Thyroid gland (tissue), 4 donors: Measurements from ENCODE around the gene OGDH. TPM values are rescaled to one million over a fixed set of nuclear protein-coding genes. Genes with fewer than 3 reads are reported as not detected.
"Not testable (repeated sequence)": the region's sequence is repeated elsewhere in the genome, so short reads cannot be mapped to it uniquely, and the experiment has no call there.

Experiments
- DNase-seq, 2 donors: peaks; one replicate each; pipeline ENCODE4 v3.0.0-alpha.2; 2019
- H3K27ac ChIP-seq, 3 donors: fragments of 200-600 bp; sonication (generic); 1 replicate in 2 of 3; 2 replicates in 1 of 3; pipeline ENCODE4 v1.5.1; 2016 to 2019; ENCODE audit warnings: mild to moderate bottlenecking in 1 of 3, moderate library complexity in 1 of 3
- H3K27me3 ChIP-seq: fragments of 200-600 bp; sonication (generic); one replicate; pipeline ENCODE4 v1.5.1; 2019
- H3K36me3 ChIP-seq, 2 donors: fragments of 200-600 bp; sonication (generic); one replicate each; pipeline ENCODE4 v1.5.1; 2016 to 2019
- H3K4me1 ChIP-seq, 2 donors: fragments of 200-600 bp; sonication (generic); one replicate each; pipeline ENCODE4 v1.5.1; 2017 to 2019
- H3K4me3 ChIP-seq, 3 donors: fragments of 200-600 bp; sonication (generic); replicated peaks in 1 of 3; 1 replicate in 2 of 3; 2 replicates in 1 of 3; pipeline ENCODE4 v1.5.1; 2016; ENCODE audit warnings: mild to moderate bottlenecking in 1 of 3
- H3K9me3 ChIP-seq: fragments of 200-600 bp; sonication (generic); one replicate; pipeline ENCODE4 v1.5.1; 2017
- CTCF ChIP-seq, 6 experiments: fragments of 200-600 bp in 3 of 6; fragments of 450-650 bp in 3 of 6; sonication (generic) in 3 of 6; IDR thresholded peaks; one replicate each; pipeline ENCODE4 v1.5.1; 2016 to 2019; ENCODE audit warnings: antibody characterized with exemption in 6 of 6, mild to moderate bottlenecking in 2 of 6, inconsistent platforms in 1 of 6, moderate library complexity in 1 of 6
- POLR2A ChIP-seq, 2 donors: fragments of 450-650 bp; IDR thresholded peaks; one replicate each; pipeline ENCODE4 v1.6.1; 2017; ENCODE audit warnings: antibody characterized with exemption in 2 of 2, mild to moderate bottlenecking in 2 of 2, moderate library complexity in 1 of 2
- WGBS, 2 donors: methylation state at CpG; one replicate each; pipeline ENCODE4 v1.1.5; 2017; 5-methylcytosine and 5-hydroxymethylcytosine counted together
- intact Hi-C: fragments of 100-400 bp; cut with DNase I; formaldehyde crosslinking; loops from one replicate; pipeline ENCODE4 v1.15.1; 2023
- total RNA-seq, 4 donors: library from RNA; depleted of rRNA; stranded (reverse); fragments of >200 nt; gene quantifications; one replicate each; pipeline ENCODE4 v1.2.3, GENCODE V29; 2016

The OGDH gene
- total RNA-seq, 4 donors from 2014 or later = 108 to 325 (median 201) TPM

- Histone ChIP-seq H3K4me3 (no peak overlapping the region), H3K27me3 (no peaks in the 10 kb centered on the region), H3K27ac (no peak overlapping the region), H3K9me3 (no peaks in the 10 kb centered on the region), H3K36me3 (peaks cover 8 to 14% of the 10 kb centered on the region in 2 donors), H3K4me1 (no peaks in the 10 kb centered on the region)
- TF ChIP-seq CTCF (IDR thresholded peaks at IDR 0.05) = no peak
- no peak for TF ChIP-seq POLR2A (IDR thresholded peaks at IDR 0.05)
- intact Hi-C loops = loop anchor here (10.0 kb wide), 2 partner anchors 317 to 573 kb away; no protein-coding TSS in a partner anchor
- DNase-seq = no peak
- 87 to 95% methylated on average over 7 of the region's 7 CpGs for WGBS, 2 donors
Measured at GRCh38 chr7:44561962-44562621, 44.3 kb upstream of the OGDH start.

DNA sequence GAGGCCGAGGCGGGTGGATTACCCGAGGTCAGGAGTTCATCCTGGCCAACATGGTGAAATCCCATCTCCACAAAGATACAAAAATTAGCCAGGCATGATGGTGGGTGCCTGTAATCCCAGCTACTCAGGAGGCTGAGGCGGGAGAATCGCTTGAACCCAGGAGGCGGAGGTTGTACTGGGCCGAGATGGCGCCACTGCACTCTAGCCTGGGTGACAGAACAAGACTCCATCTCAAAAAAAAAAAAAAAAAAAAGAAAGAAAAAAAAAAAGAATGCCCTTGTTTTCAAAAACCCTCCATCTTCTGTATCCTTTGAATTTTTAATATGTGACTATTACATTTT, 43.8 kb upstream of the OGDH start:
- intact Hi-C loops = loop anchor here (10.0 kb wide), 2 partner anchors 318 to 572 kb away; no protein-coding TSS in a partner anchor
- H3K36me3 ChIP-seq = peaks cover 13 to 19% of the 10 kb centered on the region in 2 donors
- DNase-seq, H3K27ac ChIP-seq, H3K9me3 ChIP-seq, H3K4me3 ChIP-seq, H3K4me1 ChIP-seq, H3K27me3 ChIP-seq: not testable (repeated sequence)
- WGBS, 2 donors = 93 to 94% methylated on average over 8 of the region's 8 CpGs

- no peak for TF ChIP-seq CTCF (IDR thresholded peaks at IDR 0.05)
- TF ChIP-seq POLR2A (IDR thresholded peaks at IDR 0.05) = no peak
- no peak for DNase-seq
- no peaks in the 10 kb centered on the region for H3K9me3 ChIP-seq
- no peak overlapping the region for H3K27ac ChIP-seq
- peaks cover 19 to 25% of the 10 kb centered on the region in 2 donors for H3K36me3 ChIP-seq
- WGBS, 2 donors = 66 to 91% methylated on average over 3 of the region's 3 CpGs
- H3K4me3 ChIP-seq = no peak overlapping the region
- H3K4me1 ChIP-seq = no peaks in the 10 kb centered on the region
- intact Hi-C loops = loop anchor here (10.0 kb wide), 2 partner anchors 318 to 572 kb away; no protein-coding TSS in a partner anchor
- no peaks in the 10 kb centered on the region for H3K27me3 ChIP-seq
Measured at GRCh38 chr7:44563171-44563679, 43.2 kb upstream of the OGDH start.

DNA sequence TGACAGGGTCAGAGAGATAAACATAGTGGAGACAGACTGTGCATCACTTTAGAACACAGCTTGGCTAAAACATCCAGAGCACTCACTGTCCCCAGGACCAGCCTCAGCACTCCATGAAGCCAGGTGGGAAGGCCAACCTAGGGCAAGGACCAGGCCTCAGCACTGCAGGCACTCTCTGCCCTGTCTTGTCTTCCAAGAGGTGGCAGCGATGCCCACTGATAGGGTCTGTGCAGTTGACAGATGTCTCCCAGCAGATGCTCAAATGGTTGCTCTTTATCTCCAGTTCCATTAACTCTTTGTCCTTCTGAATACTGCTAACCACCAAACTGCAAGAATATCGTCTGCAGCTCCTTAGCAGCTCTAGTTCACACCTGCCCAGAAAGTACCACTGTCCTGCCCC, 41.8 kb upstream of the OGDH start:
- Histone ChIP-seq H3K27me3 (no peaks in the 10 kb centered on the region), H3K4me1 (no peaks in the 10 kb centered on the region), H3K36me3 (peaks cover 33 to 39% of the 10 kb centered on the region in 2 donors), H3K9me3 (no peaks in the 10 kb centered on the region), H3K4me3 (no peak overlapping the region), H3K27ac (no peak overlapping the region)
- 94 to 100% methylated on average over 2 of the region's 2 CpGs for WGBS, 2 donors
- intact Hi-C loops = loop anchor here (10.0 kb wide), 2 partner anchors 320 to 570 kb away; no protein-coding TSS in a partner anchor
- DNase-seq = no peak
- TF ChIP-seq CTCF (IDR thresholded peaks at IDR 0.05) (no peak), POLR2A (IDR thresholded peaks at IDR 0.05) (no peak)

DNA sequence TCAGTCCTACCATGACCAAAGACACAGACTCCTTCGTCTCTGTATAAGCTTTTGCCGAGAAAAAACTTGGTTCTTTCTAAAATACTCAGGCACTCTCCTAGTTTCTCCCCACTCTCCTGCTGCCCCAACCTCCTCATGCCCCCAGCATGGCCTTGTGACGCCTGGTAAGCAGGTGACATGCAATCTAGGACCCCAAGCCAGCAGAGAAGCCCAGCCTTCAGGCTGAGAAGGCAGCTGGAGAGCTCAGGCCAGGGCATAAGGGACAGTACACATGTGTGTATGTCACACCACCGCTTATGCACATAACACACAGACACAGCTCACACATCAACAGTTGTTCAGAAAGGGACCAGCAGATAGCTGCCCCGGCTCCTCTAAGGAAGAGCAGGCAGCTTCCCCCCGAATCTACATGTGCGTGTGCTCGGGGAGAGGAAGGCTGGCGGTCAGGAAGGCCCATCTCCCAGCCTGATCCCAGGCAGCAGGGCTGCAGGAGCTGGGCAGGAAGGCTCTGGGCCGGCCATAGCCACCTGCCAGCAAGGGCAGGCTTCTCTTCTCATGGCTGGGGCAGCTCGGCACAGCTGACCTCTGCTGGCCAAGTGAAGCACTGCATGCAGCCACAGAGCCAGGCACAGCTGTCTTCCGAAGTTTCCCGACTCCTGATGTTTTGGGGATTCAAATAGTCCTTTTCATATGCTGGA, 41.2 kb upstream of the OGDH start:
- TF ChIP-seq POLR2A (IDR thresholded peaks at IDR 0.05) (no peak), CTCF (IDR thresholded peaks at IDR 0.05) (peak; percentile 80 to 98 (median 87))
- peaks cover 39 to 46% of the 10 kb centered on the region in 2 donors for H3K36me3 ChIP-seq
- no peaks in the 10 kb centered on the region for H3K4me1 ChIP-seq
- H3K27me3 ChIP-seq = no peaks in the 10 kb centered on the region
- intact Hi-C loops = loop anchor here (10.0 kb wide), 2 partner anchors 320 to 570 kb away; no protein-coding TSS in a partner anchor
- 63 to 84% methylated on average over 6 to 13 of the region's 13 CpGs for WGBS, 2 donors
- H3K27ac ChIP-seq = no peak overlapping the region
- no peak overlapping the region for H3K4me3 ChIP-seq
- peak; percentile 59 to 64 for DNase-seq
- no peaks in the 10 kb centered on the region for H3K9me3 ChIP-seq
